KOPT-K1 (cell line): ENCODE measurements around the gene CARS1.

Source experiments
- H3K27ac ChIP-seq: fragments of 200-600 bp; sonication (generic); 2 replicates; pipeline ENCODE4 v1.5.1; 2016; ENCODE audit warnings: antibody characterized with exemption, mild to moderate bottlenecking, low read depth, low read length; ENCODE audit not compliant: poor library complexity, severe bottlenecking
- H3K36me3 ChIP-seq: fragments of 200-600 bp; sonication (generic); 2 replicates; pipeline ENCODE4 v1.5.1; 2017; ENCODE audit warnings: antibody characterized with exemption, mild to moderate bottlenecking, low read length, moderate library complexity; ENCODE audit not compliant: insufficient read depth
- H3K9me3 ChIP-seq: fragments of 200-600 bp; sonication (generic); 2 replicates; pipeline ENCODE4 v1.5.1; 2017; ENCODE audit warnings: antibody characterized with exemption, low read length, mild to moderate bottlenecking; ENCODE audit not compliant: insufficient read depth, poor library complexity, severe bottlenecking

CARS1 gene

GRCh38 chr11:2990617-2991451, 66.4 kb downstream of the CARS1 start:
- Histone ChIP-seq H3K36me3 (peaks cover 20% of the 10 kb centered on the region), H3K9me3 (no peaks in the 10 kb centered on the region), H3K27ac (peak overlapping the region; percentile 86)

GRCh38 chr11:2989551-2989950, 67.7 kb downstream of the CARS1 start:
- H3K27ac ChIP-seq = peak overlapping the region; percentile 86
- no peaks in the 10 kb centered on the region for H3K9me3 ChIP-seq
- H3K36me3 ChIP-seq = peaks cover 32% of the 10 kb centered on the region

GRCh38 chr11:2989006-2989405, 68.2 kb downstream of the CARS1 start:
- peaks cover 37% of the 10 kb centered on the region for H3K36me3 ChIP-seq
- H3K9me3 ChIP-seq = no peaks in the 10 kb centered on the region
- H3K27ac ChIP-seq = peak overlapping the region; percentile 86

- Histone ChIP-seq H3K9me3 (no peaks in the 10 kb centered on the region), H3K27ac (peak overlapping the region; percentile 86), H3K36me3 (peaks cover 45% of the 10 kb centered on the region)
These were observed 69.1 kb downstream of the CARS1 start for GRCh38 chr11:2987881-2988861.

GRCh38 chr11:2983908-2984307, 73.3 kb downstream of the CARS1 start:
- Histone ChIP-seq H3K9me3 (no peaks in the 10 kb centered on the region), H3K27ac (no peak overlapping the region), H3K36me3 (peaks cover 77% of the 10 kb centered on the region)

- Histone ChIP-seq H3K9me3 (no peaks in the 10 kb centered on the region), H3K27ac (no peak overlapping the region), H3K36me3 (peaks cover 88% of the 10 kb centered on the region)
These were observed 75.0 kb downstream of the CARS1 start for GRCh38 chr11:2982214-2982613.

GRCh38 chr11:2981130-2981529, 76.1 kb downstream of the CARS1 start:
- Histone ChIP-seq H3K27ac (no peak overlapping the region), H3K36me3 (peaks cover 88% of the 10 kb centered on the region), H3K9me3 (no peaks in the 10 kb centered on the region)

GRCh38 chr11:2980168-2980840, 76.9 kb downstream of the CARS1 start:
- Histone ChIP-seq H3K27ac (no peak overlapping the region), H3K36me3 (peaks cover 88% of the 10 kb centered on the region), H3K9me3 (no peaks in the 10 kb centered on the region)

GRCh38 chr11:2977113-2977512, 80.1 kb downstream of the CARS1 start:
- H3K27ac ChIP-seq = no peak overlapping the region
- H3K36me3 ChIP-seq = peaks cover 90% of the 10 kb centered on the region
- no peaks in the 10 kb centered on the region for H3K9me3 ChIP-seq

- peaks cover 91% of the 10 kb centered on the region for H3K36me3 ChIP-seq
- H3K9me3 ChIP-seq = no peaks in the 10 kb centered on the region
- no peak overlapping the region for H3K27ac ChIP-seq
These were observed 80.7 kb downstream of the CARS1 start for GRCh38 chr11:2976294-2977063.

- peaks cover 100% of the 10 kb centered on the region for H3K36me3 ChIP-seq
- no peak overlapping the region for H3K27ac ChIP-seq
- H3K9me3 ChIP-seq = no peaks in the 10 kb centered on the region
These were observed 81.6 kb downstream of the CARS1 start for GRCh38 chr11:2975594-2975993.

GRCh38 chr11:2974272-2974671, 83.0 kb downstream of the CARS1 start:
- Histone ChIP-seq H3K36me3 (peaks cover 100% of the 10 kb centered on the region), H3K9me3 (no peaks in the 10 kb centered on the region)

GRCh38 chr11:2968341-2968900, 88.8 kb downstream of the CARS1 start:
- Histone ChIP-seq H3K36me3 (peaks cover 100% of the 10 kb centered on the region), H3K9me3 (no peaks in the 10 kb centered on the region), H3K27ac (no peak overlapping the region)

More at GRCh38 chr11:2974272-2974671, 83.0 kb downstream of the CARS1 start:
- no peak overlapping the region for H3K27ac ChIP-seq

GRCh38 chr11:2964782-2965181, 92.4 kb downstream of the CARS1 start:
- Histone ChIP-seq H3K9me3 (no peaks in the 10 kb centered on the region), H3K36me3 (peaks cover 100% of the 10 kb centered on the region), H3K27ac (no peak overlapping the region)
